ENCODE data around the gene PRICKLE1.

Gene PRICKLE1

GRCh38 chr12:42588524-42589464 lies 752 bp downstream of the PRICKLE1 start:
- no peak for DNase-seq

GRCh38 chr12:42587601-42588523 lies 1.7 kb downstream of the PRICKLE1 start:
- no peak for DNase-seq

GRCh38 chr12:42586268-42586667 lies 3.3 kb downstream of the PRICKLE1 start:
- no peak for DNase-seq

- DNase-seq, result no peak
Measured at GRCh38 chr12:42585841-42586216, 3.7 kb downstream of the PRICKLE1 start.

GRCh38 chr12:42585154-42585840 lies 4.2 kb downstream of the PRICKLE1 start:
- DNase-seq, result no peak

GRCh38 chr12:42584651-42585111 lies 4.9 kb downstream of the PRICKLE1 start:
- no peak for DNase-seq

GRCh38 chr12:42583016-42583415 lies 6.5 kb downstream of the PRICKLE1 start:
- DNase-seq, result no peak

- no peak for DNase-seq
Measured at GRCh38 chr12:42582498-42582897, 7.0 kb downstream of the PRICKLE1 start.

GRCh38 chr12:42582050-42582449 lies 7.5 kb downstream of the PRICKLE1 start:
- no peak for DNase-seq

GRCh38 chr12:42576374-42576773 lies 13.2 kb downstream of the PRICKLE1 start:
- no peak for DNase-seq

GRCh38 chr12:42575717-42576116 lies 13.8 kb downstream of the PRICKLE1 start:
- no peak for DNase-seq

- DNase-seq, result no peak
Measured at GRCh38 chr12:42574851-42575266, 14.7 kb downstream of the PRICKLE1 start.

GRCh38 chr12:42571327-42572009 lies 18.1 kb downstream of the PRICKLE1 start:
- DNase-seq, result no peak

GRCh38 chr12:42570076-42570475 lies 19.5 kb downstream of the PRICKLE1 start:
- DNase-seq, result no peak

- DNase-seq, result no peak
Measured at GRCh38 chr12:42568952-42569915, 20.3 kb downstream of the PRICKLE1 start.

GRCh38 chr12:42565633-42566032 lies 23.9 kb downstream of the PRICKLE1 start:
- no peak for DNase-seq

- DNase-seq, result no peak
Measured at GRCh38 chr12:42564996-42565395, 24.6 kb downstream of the PRICKLE1 start.

- DNase-seq, result no peak
Measured at GRCh38 chr12:42564556-42564955, 25.0 kb downstream of the PRICKLE1 start.

- DNase-seq, result no peak
Measured at GRCh38 chr12:42560977-42561376, 28.6 kb downstream of the PRICKLE1 start.

GRCh38 chr12:42557586-42558172 lies 31.9 kb downstream of the PRICKLE1 start:
- no peak for DNase-seq

GRCh38 chr12:42556917-42557316 lies 32.6 kb downstream of the PRICKLE1 start:
- DNase-seq, result no peak

All from activated CD4-positive, alpha-beta T cell treated with anti-CD3 and anti-CD28 coated beads for 1 hour (primary cell).